Esophagus muscularis mucosa (tissue), 4 donors: ENCODE data around the gene PLEKHA8.

Source experiments
- EP300 ChIP-seq: sonication (generic); formaldehyde crosslinking; IDR thresholded peaks from one replicate; pipeline ENCODE4 v1.6.1; 2017; ENCODE audit warnings: antibody characterized with exemption
- POLR2A ChIP-seq: fragments of 450-650 bp; IDR thresholded peaks from one replicate; pipeline ENCODE4 v1.6.1; 2017; ENCODE audit warnings: antibody characterized with exemption, moderate library complexity, mild to moderate bottlenecking, low read depth
- POLR2AphosphoS5 ChIP-seq, 2 donors: sonication (generic); formaldehyde crosslinking; IDR thresholded peaks; one replicate each; pipeline ENCODE4 v1.6.1; 2017; ENCODE audit warnings: antibody characterized with exemption in 2 of 2
- TF ChIP-seq, protein P1 (sequence below), 3 experiments: fragments of 200-600 bp in 2 of 3; fragments of 450-650 bp in 1 of 3; sonication (generic) in 2 of 3; IDR thresholded peaks; one replicate each; pipeline ENCODE4 v1.5.1; 2017 to 2019; ENCODE audit warnings: antibody characterized with exemption in 3 of 3, mild to moderate bottlenecking in 2 of 3, moderate library complexity in 1 of 3

- TF ChIP-seq, protein P1, sequence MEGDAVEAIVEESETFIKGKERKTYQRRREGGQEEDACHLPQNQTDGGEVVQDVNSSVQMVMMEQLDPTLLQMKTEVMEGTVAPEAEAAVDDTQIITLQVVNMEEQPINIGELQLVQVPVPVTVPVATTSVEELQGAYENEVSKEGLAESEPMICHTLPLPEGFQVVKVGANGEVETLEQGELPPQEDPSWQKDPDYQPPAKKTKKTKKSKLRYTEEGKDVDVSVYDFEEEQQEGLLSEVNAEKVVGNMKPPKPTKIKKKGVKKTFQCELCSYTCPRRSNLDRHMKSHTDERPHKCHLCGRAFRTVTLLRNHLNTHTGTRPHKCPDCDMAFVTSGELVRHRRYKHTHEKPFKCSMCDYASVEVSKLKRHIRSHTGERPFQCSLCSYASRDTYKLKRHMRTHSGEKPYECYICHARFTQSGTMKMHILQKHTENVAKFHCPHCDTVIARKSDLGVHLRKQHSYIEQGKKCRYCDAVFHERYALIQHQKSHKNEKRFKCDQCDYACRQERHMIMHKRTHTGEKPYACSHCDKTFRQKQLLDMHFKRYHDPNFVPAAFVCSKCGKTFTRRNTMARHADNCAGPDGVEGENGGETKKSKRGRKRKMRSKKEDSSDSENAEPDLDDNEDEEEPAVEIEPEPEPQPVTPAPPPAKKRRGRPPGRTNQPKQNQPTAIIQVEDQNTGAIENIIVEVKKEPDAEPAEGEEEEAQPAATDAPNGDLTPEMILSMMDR (IDR thresholded peaks at IDR 0.05): no peak
- no peak for TF ChIP-seq POLR2AphosphoS5 (IDR thresholded peaks at IDR 0.05)
- no peak for TF ChIP-seq EP300
- TF ChIP-seq POLR2A: no peak
Observed at GRCh38 chr7:30078280-30078679, 50.1 kb downstream of the PLEKHA8 start.
